Activated CD4-positive, alpha-beta T cell treated with anti-CD3 and anti-CD28 coated beads, Interleukin-10, Interleukin-2, amounts not matched to agents 100 ng/mL and 50 ng/mL, durations not matched to agents 16 hours and 8 hours (primary cell): Measurements from ENCODE around the gene PLEKHB2.
"Not testable (repeated sequence)": the region's sequence is repeated elsewhere in the genome, so short reads cannot be mapped to it uniquely, and the experiment has no call there.

Experiments
- DNase-seq: peaks from one replicate; pipeline ENCODE4 v3.0.0-alpha.2; 2020

The PLEKHB2 gene

GRCh38 chr2:131093696-131094462, 11.3 kb upstream of the PLEKHB2 start:
- DNase-seq, result peak; percentile 15

DNA sequence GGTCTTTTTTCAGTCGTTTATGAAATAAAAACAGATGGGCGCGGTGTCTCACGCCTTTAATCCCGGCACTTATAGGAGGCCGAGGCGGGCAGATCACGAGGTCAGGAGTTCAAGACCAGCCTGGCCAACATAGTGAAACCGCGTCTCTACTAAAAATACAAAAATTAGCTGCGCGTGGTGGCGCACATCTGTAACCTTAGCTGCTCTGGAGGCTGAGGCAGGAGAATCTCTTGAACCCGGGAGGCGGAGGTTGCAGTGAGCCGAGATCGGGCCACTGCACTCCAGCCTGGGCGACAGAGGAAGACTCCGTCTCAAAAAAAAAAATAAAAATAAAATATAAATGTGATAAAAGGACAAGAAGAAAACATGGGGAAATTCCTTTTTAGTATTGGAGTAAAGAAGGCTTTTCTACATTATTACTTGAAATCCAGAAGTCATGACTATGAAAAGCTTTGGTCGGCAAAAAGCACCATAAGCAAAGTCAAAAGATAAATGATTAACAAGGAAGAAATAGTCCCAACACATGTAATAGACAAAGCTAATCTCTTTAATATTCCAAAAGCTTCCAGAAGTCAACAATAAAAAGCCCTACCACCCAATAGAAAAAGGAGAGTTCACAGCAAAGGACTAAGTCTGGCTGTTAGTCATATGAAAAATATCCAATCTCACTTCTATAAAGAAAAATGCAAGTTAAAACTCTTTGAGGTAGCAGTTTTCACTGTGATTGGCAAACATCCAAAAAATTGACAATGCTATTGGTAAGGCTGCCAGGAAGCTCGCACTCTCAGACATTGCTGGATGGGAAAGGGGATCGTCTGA, 10.5 kb upstream of the PLEKHB2 start:
- DNase-seq, result no peak

- no peak for DNase-seq
These were observed 2.0 kb upstream of the PLEKHB2 start for GRCh38 chr2:131103165-131103564.

GRCh38 chr2:131104487-131105155, 515 bp upstream of the PLEKHB2 start:
- peak; percentile 71 for DNase-seq

DNA sequence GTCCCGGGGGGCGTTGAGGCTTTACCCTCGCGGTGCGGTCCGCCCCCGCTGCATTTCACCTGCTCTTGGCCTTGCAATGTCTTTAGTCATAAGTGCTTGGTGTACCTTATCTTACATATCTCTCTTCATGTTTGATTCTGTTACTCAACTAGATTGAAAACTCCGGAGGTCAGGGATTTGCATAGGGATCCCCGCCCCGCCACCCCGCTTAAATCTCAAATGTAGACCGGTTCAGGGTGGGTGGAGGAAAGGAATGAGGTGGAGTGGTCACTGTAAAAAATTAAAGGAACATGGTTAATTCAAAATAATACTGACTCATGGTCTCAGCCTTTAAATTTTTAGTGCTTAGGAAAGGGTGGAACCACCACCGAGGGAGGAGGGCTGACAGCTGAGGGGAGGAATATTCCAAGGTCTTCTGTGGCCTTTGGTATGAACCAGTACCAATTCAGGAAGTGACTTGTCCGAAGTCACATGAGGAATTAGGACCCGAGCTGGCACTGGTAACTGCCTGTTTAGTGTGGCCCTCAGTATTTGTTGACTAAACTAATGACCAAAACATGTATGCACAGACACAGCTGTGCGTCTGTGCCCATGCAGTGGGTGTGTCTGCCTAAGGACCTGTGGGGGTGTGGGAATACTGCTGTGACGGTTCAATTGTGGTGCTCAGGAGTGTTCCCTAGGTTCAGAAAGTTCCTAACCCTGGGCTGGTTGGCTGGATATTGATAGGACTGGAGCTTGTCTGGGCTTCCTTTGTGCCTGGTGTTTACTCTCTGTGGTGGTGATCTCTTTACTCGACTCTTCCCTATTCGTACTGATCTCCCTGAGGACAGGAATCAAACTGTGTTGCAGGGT, 1.0 kb downstream of the PLEKHB2 start:
- peak; percentile 30 for DNase-seq

GRCh38 chr2:131112529-131112928, 7.4 kb downstream of the PLEKHB2 start:
- no peak for DNase-seq

DNA sequence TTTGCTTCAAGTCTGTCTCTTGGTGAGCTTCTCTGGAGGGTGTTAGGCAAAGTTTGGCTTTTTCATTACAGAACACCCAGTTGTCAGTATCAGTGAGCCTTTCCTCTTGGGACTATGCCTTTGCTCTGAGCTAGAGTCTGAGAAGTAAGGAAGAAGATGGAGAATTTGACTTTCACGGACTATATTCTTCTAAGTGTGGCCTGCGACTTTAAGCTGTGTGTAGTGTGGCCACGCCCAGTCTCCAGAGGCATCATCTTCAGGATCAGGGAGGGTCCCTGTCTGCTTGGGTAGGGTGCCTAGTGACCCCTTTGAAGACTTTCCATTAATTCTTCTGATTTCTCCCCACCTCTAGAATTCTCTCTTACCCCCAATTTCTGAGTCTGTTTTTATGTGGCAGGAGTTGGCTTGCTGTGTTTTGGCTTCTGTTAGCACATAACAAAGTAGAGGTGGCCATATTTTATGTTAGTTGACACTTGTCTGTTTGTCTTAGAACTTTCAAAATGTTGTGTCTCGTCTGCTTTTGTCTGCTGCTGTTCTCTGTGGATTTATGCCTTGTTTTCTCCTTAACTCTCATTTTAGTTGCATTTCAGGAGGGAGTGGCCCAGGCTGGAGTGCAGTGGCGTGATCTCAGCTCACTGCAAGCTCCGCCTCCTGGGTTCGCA, 8.6 kb downstream of the PLEKHB2 start:
- DNase-seq, result no peak

DNA sequence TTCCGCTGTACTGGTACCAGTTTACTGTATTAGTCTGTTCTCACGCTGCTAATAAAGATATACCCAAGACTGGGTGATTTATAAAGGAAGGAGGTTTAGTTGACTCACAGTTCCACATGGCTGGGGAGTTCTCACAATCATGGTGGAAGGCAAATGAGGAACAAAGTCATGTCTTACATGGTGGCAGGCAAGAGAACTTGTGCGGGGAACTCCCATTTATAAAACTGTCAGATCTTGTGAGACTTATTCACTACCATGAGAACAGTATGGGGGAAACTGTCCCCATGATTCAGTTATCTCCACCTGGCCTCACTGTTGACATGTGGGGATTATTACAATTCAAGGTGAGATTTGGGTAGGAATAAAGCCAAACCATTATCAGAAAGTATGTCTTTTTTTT, 9.8 kb downstream of the PLEKHB2 start:
- DNase-seq, result not testable (repeated sequence)

GRCh38 chr2:131115752-131116151, 10.6 kb downstream of the PLEKHB2 start:
- peak; percentile 8 for DNase-seq

GRCh38 chr2:131120815-131121317, 15.7 kb downstream of the PLEKHB2 start:
- DNase-seq, result no peak

GRCh38 chr2:131121464-131121863, 16.3 kb downstream of the PLEKHB2 start:
- DNase-seq, result no peak

DNA sequence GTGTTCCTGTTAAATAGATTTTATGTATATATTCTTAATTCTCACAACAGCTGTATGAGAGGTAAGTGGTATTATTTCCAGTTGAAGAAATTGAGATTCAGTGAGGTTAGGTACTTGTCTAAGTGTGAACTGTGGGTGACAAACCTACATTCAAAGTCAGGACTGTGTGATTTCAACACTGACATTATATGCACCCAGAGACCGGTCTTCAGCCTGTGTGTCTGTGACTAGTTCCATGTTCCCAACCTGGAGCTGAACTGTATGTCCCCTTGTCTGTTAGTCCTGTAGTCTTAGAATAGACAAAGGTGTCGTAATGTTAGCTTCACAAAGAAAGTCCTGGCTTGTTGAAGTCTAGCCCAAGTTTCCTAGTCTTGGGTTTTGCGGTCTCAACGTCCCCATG, 17.4 kb downstream of the PLEKHB2 start:
- no peak for DNase-seq

GRCh38 chr2:131123192-131123591, 18.1 kb downstream of the PLEKHB2 start:
- DNase-seq, result no peak

DNA sequence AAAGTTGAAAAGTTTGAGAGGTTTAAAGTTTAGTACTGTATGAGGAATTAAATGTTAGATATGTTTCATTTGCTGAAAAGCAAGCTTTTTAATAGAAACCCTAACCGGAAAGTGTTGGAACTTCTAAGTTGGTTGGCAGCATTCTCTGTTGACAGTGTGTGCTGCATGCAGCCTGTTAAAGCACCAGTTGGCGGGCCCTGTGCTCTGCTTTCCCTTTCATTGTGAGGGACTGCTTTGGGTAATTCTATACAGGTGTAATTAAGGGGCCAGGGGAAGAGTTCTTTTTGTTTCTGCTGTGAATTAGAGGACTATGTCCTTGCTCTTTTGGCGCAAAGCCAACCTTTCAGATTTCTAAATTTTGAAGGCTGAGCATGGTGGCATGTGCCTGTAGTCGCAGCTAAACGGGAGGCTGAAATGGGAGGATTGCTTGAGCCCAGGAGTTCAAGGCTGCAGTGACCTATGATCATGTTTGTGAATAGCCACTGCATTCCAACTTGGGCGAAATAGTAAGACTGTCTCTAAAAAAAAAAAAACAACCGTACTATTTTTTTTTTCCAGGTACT, 20.1 kb downstream of the PLEKHB2 start:
- no peak for DNase-seq

- no peak for DNase-seq
These were observed 21.3 kb downstream of the PLEKHB2 start for GRCh38 chr2:131126436-131126835.

GRCh38 chr2:131127076-131127475, 21.9 kb downstream of the PLEKHB2 start:
- DNase-seq, result no peak

GRCh38 chr2:131127981-131128380, 22.8 kb downstream of the PLEKHB2 start:
- no peak for DNase-seq

GRCh38 chr2:131130298-131130596, 25.1 kb downstream of the PLEKHB2 start:
- DNase-seq, result no peak

DNA sequence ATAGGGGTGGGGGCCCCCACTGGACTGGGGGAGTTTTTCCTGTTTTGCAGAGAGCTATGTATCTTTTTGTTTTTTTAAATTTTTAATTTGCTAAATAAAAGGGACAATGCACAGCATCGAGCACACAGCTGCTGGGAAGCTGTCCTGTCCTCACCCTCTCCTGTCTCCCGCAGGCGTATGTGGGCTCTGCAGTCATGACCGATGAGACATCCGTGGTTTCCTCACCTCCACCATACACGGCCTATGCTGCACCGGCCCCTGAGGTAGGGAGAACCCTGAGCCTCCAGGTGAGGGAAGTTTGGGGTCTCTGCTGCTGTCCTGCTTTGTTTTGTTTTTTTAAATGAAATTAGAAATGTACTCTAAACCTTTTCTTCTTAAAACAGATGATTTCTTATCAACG, 27.6 kb downstream of the PLEKHB2 start:
- DNase-seq, result no peak

DNA sequence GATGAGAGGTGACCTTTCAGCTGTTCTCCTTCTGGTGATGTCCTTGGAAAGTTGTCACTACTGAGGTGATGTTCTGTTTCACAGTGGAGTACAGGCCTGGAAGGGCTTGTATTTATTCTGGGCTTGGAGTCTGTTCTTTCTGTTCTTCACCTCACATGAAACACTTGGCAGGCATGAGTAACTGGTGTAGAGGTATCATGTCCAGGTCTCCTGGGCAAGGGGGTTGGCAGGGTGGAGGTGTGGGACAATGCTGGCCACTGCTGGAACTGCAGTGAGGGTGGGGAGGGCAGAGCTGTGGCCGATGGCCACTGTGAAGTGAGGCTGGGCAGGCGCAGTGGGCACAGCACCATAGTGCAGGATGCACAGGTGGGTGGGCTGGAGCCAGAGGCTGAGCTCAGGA, 35.4 kb downstream of the PLEKHB2 start:
- no peak for DNase-seq

- no peak for DNase-seq
These were observed 37.7 kb downstream of the PLEKHB2 start for GRCh38 chr2:131142849-131143248.

DNA sequence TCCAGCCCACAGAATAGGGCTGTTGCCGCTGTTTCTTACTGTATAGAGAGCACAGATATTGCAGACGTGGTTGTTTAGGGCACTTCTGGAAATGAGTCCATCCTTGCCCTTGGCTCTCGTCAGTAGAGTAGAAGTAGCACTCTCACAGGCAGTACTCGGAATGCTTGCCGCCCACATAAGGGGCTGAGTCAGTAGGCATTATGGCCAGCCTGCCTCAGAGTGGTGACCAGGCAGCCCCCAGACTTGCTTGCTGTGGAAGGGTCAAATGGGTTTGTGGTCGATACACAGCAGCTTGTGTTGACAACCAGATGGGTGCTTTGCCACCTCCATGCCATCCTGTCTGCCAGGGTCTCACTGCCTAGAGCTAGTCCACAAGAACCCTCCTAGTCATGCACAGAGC, 38.7 kb downstream of the PLEKHB2 start:
- DNase-seq, result no peak
